ENCODE measurements around the gene RAG1.
"Not testable (repeated sequence)": the region's sequence is repeated elsewhere in the genome, so short reads cannot be mapped to it uniquely, and the experiment has no call there.

The RAG1 gene

GRCh38 chr11:36567694-36568093 lies at the start of gene RAG1:
RAG1 (plus strand) TSS chr11:36568007; CDS start chr11:36573305, 5,298 bp downstream.
- DNase-seq = no peak

GRCh38 chr11:36530840-36531239 lies 37.0 kb upstream of the RAG1 start:
- no peak for DNase-seq

- no peak for DNase-seq
These were observed 34.7 kb upstream of the RAG1 start for GRCh38 chr11:36532941-36533601.

- DNase-seq = no peak
These were observed 33.4 kb upstream of the RAG1 start for GRCh38 chr11:36534276-36534840.

- DNase-seq = peak in 1 of 2 donors; percentile 7
These were observed 26.8 kb upstream of the RAG1 start for GRCh38 chr11:36540998-36541397.

GRCh38 chr11:36550385-36551115 lies 17.3 kb upstream of the RAG1 start:
- DNase-seq = no peak

GRCh38 chr11:36557390-36557789 lies 10.4 kb upstream of the RAG1 start:
- not testable (repeated sequence) for DNase-seq

GRCh38 chr11:36557991-36558390 lies 9.8 kb upstream of the RAG1 start:
- DNase-seq = no peak

- DNase-seq = peak in 1 of 2 donors; percentile 64
These were observed 9.0 kb upstream of the RAG1 start for GRCh38 chr11:36558571-36559413.

GRCh38 chr11:36564376-36565030 lies 3.3 kb upstream of the RAG1 start:
- DNase-seq = peak in 1 of 2 donors; percentile 49

GRCh38 chr11:36565031-36565610 lies 2.7 kb upstream of the RAG1 start:
- no peak for DNase-seq

- no peak for DNase-seq
These were observed 1.3 kb upstream of the RAG1 start for GRCh38 chr11:36566407-36567053.

- no peak for DNase-seq
These were observed 1.3 kb downstream of the RAG1 start for GRCh38 chr11:36569095-36569494.

- no peak for DNase-seq
These were observed 6.7 kb downstream of the RAG1 start for GRCh38 chr11:36574486-36574885.

- DNase-seq = no peak
These were observed 9.6 kb downstream of the RAG1 start for GRCh38 chr11:36577373-36577772.

GRCh38 chr11:36577859-36578258 lies 10.1 kb downstream of the RAG1 start:
- no peak for DNase-seq

GRCh38 chr11:36578458-36578857 lies 10.7 kb downstream of the RAG1 start:
- no peak for DNase-seq

GRCh38 chr11:36581536-36581935 lies 13.7 kb downstream of the RAG1 start:
- DNase-seq = no peak

- DNase-seq = no peak
These were observed 15.9 kb downstream of the RAG1 start for GRCh38 chr11:36583667-36584066.

- no peak for DNase-seq
These were observed 18.7 kb downstream of the RAG1 start for GRCh38 chr11:36586543-36586942.

- DNase-seq = no peak
These were observed 20.3 kb downstream of the RAG1 start for GRCh38 chr11:36588099-36588498.

GRCh38 chr11:36590513-36590912 lies 22.7 kb downstream of the RAG1 start:
- no peak for DNase-seq
